ENCODE measurements around the gene CAPN1.

- no peak for TF ChIP-seq CTCF (IDR thresholded peaks at IDR 0.05 in 8 of 11, conservative IDR thresholded peaks at IDR 0.05 in 3 of 11)
- TF ChIP-seq POLR2AphosphoS5 (IDR thresholded peaks at IDR 0.05): no peak
- no peak for TF ChIP-seq POLR2A (IDR thresholded peaks at IDR 0.05)
Measured at GRCh38 chr11:65226103-65226442, 44.3 kb downstream of the CAPN1 start.
